Activated naive CD8-positive, alpha-beta T cell treated with anti-CD3 and anti-CD28 coated beads, Interleukin-2, amount 10 ng/mL, durations not matched to agents 7 days and 5 days (primary cell): ENCODE data around the gene CCNB3. TPM values are rescaled to one million over a fixed set of nuclear protein-coding genes. Genes with fewer than 3 reads are reported as not detected.
A peak's percentile ranks its signal among the peaks of the same experiment; 100 is the strongest.

Experiments used
- ATAC-seq: fragments of 150-1000 bp; cut with Tn5 transposase; one replicate; pipeline ENCODE4 v1.10.0; 2021; ENCODE audit warnings: low read depth, moderate library complexity
- POLR2A ChIA-PET: fragments of 350-600 bp; sonication (Branson Sonifier 250); formaldehyde crosslinking; loops from one replicate; lab custom pipeline; 2021; ENCODE audit warnings: antibody characterized with exemption; lab: Charles Lee
- DNase-seq: peaks from one replicate; pipeline ENCODE4 v3.0.0; 2021
- H3K27ac Mint-ChIP-seq: one replicate; pipeline ENCODE4 v1.8.0; 2022; ENCODE audit warnings: mild to moderate bottlenecking, mixed read lengths
- H3K27me3 Mint-ChIP-seq: one replicate; pipeline ENCODE4 v1.8.0; 2022; ENCODE audit warnings: mild to moderate bottlenecking, moderate library complexity, mixed read lengths
- H3K36me3 Mint-ChIP-seq: one replicate; pipeline ENCODE4 v1.8.0; 2021; ENCODE audit warnings: mild to moderate bottlenecking, mixed read lengths
- H3K4me1 Mint-ChIP-seq: one replicate; pipeline ENCODE4 v1.8.0; 2021; ENCODE audit warnings: mixed read lengths
- H3K4me3 Mint-ChIP-seq: one replicate; pipeline ENCODE4 v1.8.0; 2022; ENCODE audit warnings: mild to moderate bottlenecking, moderate library complexity, mixed read lengths
- H3K9me3 Mint-ChIP-seq: one replicate; pipeline ENCODE4 v1.8.0; 2021; ENCODE audit warnings: mixed read lengths
- total RNA-seq, 2 experiments: library from RNA; stranded (reverse); gene quantifications; one replicate each; pipeline ENCODE4 v1.2.3, GENCODE V29; 2021

CCNB3 gene
- 1 to 10 TPM; 1.2 TPM for total RNA-seq

- POLR2A ChIA-PET: interaction anchor here (1.2 kb wide), 1 partner anchor 282 kb away, joined by 4 read pairs; the partner anchor contains the start of gene CLCN5
- H3K4me3 Mint-ChIP-seq: peak within 1 kb of the TSS; percentile 85
Measured at GRCh38 chrX:50204364-50204899, at the start of gene CCNB3. Gene CCNB3, plus strand, starts transcription at chrX:50204765. Its CDS starts 80,399 bp downstream, at chrX:50285164.

GRCh38 chrX:50157545-50158135, 46.9 kb upstream of the CCNB3 start:
- Mint-ChIP-seq H3K27me3 (no peaks in the 10 kb centered on the region), H3K4me3 (no peak overlapping the region), H3K9me3 (no peaks in the 10 kb centered on the region), H3K36me3 (no peaks in the 10 kb centered on the region), H3K27ac (no peak overlapping the region), H3K4me1 (no peaks in the 10 kb centered on the region)
- DNase-seq (no peak), ATAC-seq (no peak)
- POLR2A ChIA-PET: no interaction called here

More at GRCh38 chrX:50204364-50204899, at the start of gene CCNB3:
- Mint-ChIP-seq H3K36me3 (peaks cover 5% of the 10 kb centered on the region), H3K9me3 (no peaks in the 10 kb centered on the region), H3K27me3 (no peaks in the 10 kb centered on the region), H3K4me1 (peaks cover 7% of the 10 kb centered on the region), H3K27ac (peak within 1 kb of the TSS; percentile 95)
- DNase-seq: peak; percentile 56
- ATAC-seq: peak; percentile 99

GRCh38 chrX:50158593-50158992, 46.0 kb upstream of the CCNB3 start:
- no peaks in the 10 kb centered on the region for H3K27me3 Mint-ChIP-seq
- ATAC-seq (no peak), DNase-seq (no peak)
- no peaks in the 10 kb centered on the region for H3K36me3 Mint-ChIP-seq
- no peak overlapping the region for H3K27ac Mint-ChIP-seq
- no peaks in the 10 kb centered on the region for H3K9me3 Mint-ChIP-seq
- no peaks in the 10 kb centered on the region for H3K4me1 Mint-ChIP-seq
- POLR2A ChIA-PET: no interaction called here
- H3K4me3 Mint-ChIP-seq: no peak overlapping the region

- no peaks in the 10 kb centered on the region for H3K9me3 Mint-ChIP-seq
- no peak overlapping the region for H3K4me3 Mint-ChIP-seq
- no peaks in the 10 kb centered on the region for H3K4me1 Mint-ChIP-seq
- H3K36me3 Mint-ChIP-seq: no peaks in the 10 kb centered on the region
- ATAC-seq (no peak), DNase-seq (no peak)
- POLR2A ChIA-PET: no interaction called here
- H3K27ac Mint-ChIP-seq: no peak overlapping the region
- no peaks in the 10 kb centered on the region for H3K27me3 Mint-ChIP-seq
Measured at GRCh38 chrX:50161127-50161526, 43.4 kb upstream of the CCNB3 start.

GRCh38 chrX:50165727-50166126, 38.8 kb upstream of the CCNB3 start:
- ATAC-seq (no peak), DNase-seq (no peak)
- no peaks in the 10 kb centered on the region for H3K9me3 Mint-ChIP-seq
- H3K4me3 Mint-ChIP-seq: no peak overlapping the region
- H3K27me3 Mint-ChIP-seq: no peaks in the 10 kb centered on the region
- no peak overlapping the region for H3K27ac Mint-ChIP-seq
- H3K36me3 Mint-ChIP-seq: no peaks in the 10 kb centered on the region
- POLR2A ChIA-PET: no interaction called here
- no peaks in the 10 kb centered on the region for H3K4me1 Mint-ChIP-seq

- Mint-ChIP-seq H3K36me3 (no peaks in the 10 kb centered on the region), H3K4me3 (no peak overlapping the region), H3K27me3 (no peaks in the 10 kb centered on the region), H3K27ac (no peak overlapping the region), H3K4me1 (no peaks in the 10 kb centered on the region), H3K9me3 (no peaks in the 10 kb centered on the region)
- DNase-seq (no peak), ATAC-seq (no peak)
- POLR2A ChIA-PET: no interaction called here
Measured at GRCh38 chrX:50167366-50167765, 37.2 kb upstream of the CCNB3 start.

GRCh38 chrX:50168241-50168687, 36.3 kb upstream of the CCNB3 start:
- POLR2A ChIA-PET: no interaction called here
- no peak overlapping the region for H3K27ac Mint-ChIP-seq
- H3K27me3 Mint-ChIP-seq: no peaks in the 10 kb centered on the region
- DNase-seq: no peak
- no peak overlapping the region for H3K4me3 Mint-ChIP-seq
- no peak for ATAC-seq
- no peaks in the 10 kb centered on the region for H3K4me1 Mint-ChIP-seq
- H3K9me3 Mint-ChIP-seq: no peaks in the 10 kb centered on the region
- no peaks in the 10 kb centered on the region for H3K36me3 Mint-ChIP-seq

- no peaks in the 10 kb centered on the region for H3K4me1 Mint-ChIP-seq
- no peak for ATAC-seq
- H3K27ac Mint-ChIP-seq: no peak overlapping the region
- H3K9me3 Mint-ChIP-seq: peaks cover 2% of the 10 kb centered on the region
- no peak overlapping the region for H3K4me3 Mint-ChIP-seq
- H3K36me3 Mint-ChIP-seq: no peaks in the 10 kb centered on the region
- no peak for DNase-seq
- H3K27me3 Mint-ChIP-seq: no peaks in the 10 kb centered on the region
- POLR2A ChIA-PET: no interaction called here
Measured at GRCh38 chrX:50169717-50170116, 34.8 kb upstream of the CCNB3 start.

GRCh38 chrX:50180073-50180940, 24.3 kb upstream of the CCNB3 start:
- POLR2A ChIA-PET: no interaction called here
- H3K9me3 Mint-ChIP-seq: no peaks in the 10 kb centered on the region

GRCh38 chrX:50183891-50184290, 20.7 kb upstream of the CCNB3 start:
- Mint-ChIP-seq H3K9me3 (no peaks in the 10 kb centered on the region), H3K4me1 (no peaks in the 10 kb centered on the region)
- DNase-seq: no peak

More at GRCh38 chrX:50180073-50180940, 24.3 kb upstream of the CCNB3 start:
- no peak overlapping the region for H3K4me3 Mint-ChIP-seq
- H3K27me3 Mint-ChIP-seq: peaks cover 4% of the 10 kb centered on the region
- H3K27ac Mint-ChIP-seq: no peak overlapping the region
- H3K36me3 Mint-ChIP-seq: no peaks in the 10 kb centered on the region
- no peaks in the 10 kb centered on the region for H3K4me1 Mint-ChIP-seq
- DNase-seq (no peak), ATAC-seq (no peak)

GRCh38 chrX:50188859-50189600, 15.5 kb upstream of the CCNB3 start:
- no peak overlapping the region for H3K27ac Mint-ChIP-seq
- POLR2A ChIA-PET: no interaction called here

More at GRCh38 chrX:50183891-50184290, 20.7 kb upstream of the CCNB3 start:
- Mint-ChIP-seq H3K27me3 (peaks cover 4% of the 10 kb centered on the region), H3K36me3 (no peaks in the 10 kb centered on the region), H3K4me3 (no peak overlapping the region), H3K27ac (no peak overlapping the region)
- no peak for ATAC-seq
- POLR2A ChIA-PET: no interaction called here

GRCh38 chrX:50198348-50198747, 6.2 kb upstream of the CCNB3 start:
- Mint-ChIP-seq H3K4me1 (peaks cover under 1% of the 10 kb centered on the region), H3K36me3 (peaks cover 4% of the 10 kb centered on the region), H3K27me3 (peaks cover 2% of the 10 kb centered on the region), H3K4me3 (no peak overlapping the region), H3K9me3 (no peaks in the 10 kb centered on the region), H3K27ac (no peak overlapping the region)
- POLR2A ChIA-PET: no interaction called here
- DNase-seq (no peak), ATAC-seq (no peak)

More at GRCh38 chrX:50188859-50189600, 15.5 kb upstream of the CCNB3 start:
- H3K9me3 Mint-ChIP-seq: no peaks in the 10 kb centered on the region
- peaks cover 7% of the 10 kb centered on the region for H3K27me3 Mint-ChIP-seq
- ATAC-seq: no peak
- no peak for DNase-seq
- H3K4me1 Mint-ChIP-seq: no peaks in the 10 kb centered on the region
- H3K4me3 Mint-ChIP-seq: no peak overlapping the region
- no peaks in the 10 kb centered on the region for H3K36me3 Mint-ChIP-seq

- peaks cover 5% of the 10 kb centered on the region for H3K36me3 Mint-ChIP-seq
- POLR2A ChIA-PET: no interaction called here
- H3K27me3 Mint-ChIP-seq: peaks cover 2% of the 10 kb centered on the region
- peaks cover 7% of the 10 kb centered on the region for H3K4me1 Mint-ChIP-seq
- H3K9me3 Mint-ChIP-seq: no peaks in the 10 kb centered on the region
- ATAC-seq (no peak), DNase-seq (no peak)
- H3K4me3 Mint-ChIP-seq: no peak within 1 kb of the TSS
- H3K27ac Mint-ChIP-seq: no peak within 1 kb of the TSS
Measured at GRCh38 chrX:50200907-50201306, 3.7 kb upstream of the CCNB3 start, which contains the start of gene AKAP4. Gene AKAP4, minus strand, starts transcription at chrX:50201007. Its CDS starts 118 bp downstream, at chrX:50200889.
